Prostate gland (tissue), 2 donors: ENCODE data around the gene NAGA.

ENCODE experiments used
- CTCF ChIP-seq, 4 experiments: fragments of 200-600 bp in 2 of 4; fragments of 450-650 bp in 2 of 4; sonication (generic) in 2 of 4; IDR thresholded peaks; 1 replicate in 3 of 4; 2 replicates in 1 of 4; pipeline ENCODE4 v1.5.1; 2016 to 2019; ENCODE audit warnings: antibody characterized with exemption in 4 of 4, mild to moderate bottlenecking in 2 of 4, moderate library complexity in 2 of 4
- POLR2A ChIP-seq: fragments of 450-650 bp; IDR thresholded peaks from one replicate; pipeline ENCODE4 v1.6.1; 2016; ENCODE audit warnings: antibody characterized with exemption, mild to moderate bottlenecking

- TF ChIP-seq CTCF (IDR thresholded peaks at IDR 0.05), result no peak
- no peak for TF ChIP-seq POLR2A
Observed at GRCh38 chr22:42056757-42057511, 13.7 kb downstream of the NAGA start.
